Measurements from ENCODE around the gene FGGY. TPM values are rescaled to one million over a fixed set of nuclear protein-coding genes. Genes with fewer than 3 reads are reported as not detected.

FGGY gene
- total RNA-seq, 1 experiment from 2014 or later = 14.6 TPM

DNA sequence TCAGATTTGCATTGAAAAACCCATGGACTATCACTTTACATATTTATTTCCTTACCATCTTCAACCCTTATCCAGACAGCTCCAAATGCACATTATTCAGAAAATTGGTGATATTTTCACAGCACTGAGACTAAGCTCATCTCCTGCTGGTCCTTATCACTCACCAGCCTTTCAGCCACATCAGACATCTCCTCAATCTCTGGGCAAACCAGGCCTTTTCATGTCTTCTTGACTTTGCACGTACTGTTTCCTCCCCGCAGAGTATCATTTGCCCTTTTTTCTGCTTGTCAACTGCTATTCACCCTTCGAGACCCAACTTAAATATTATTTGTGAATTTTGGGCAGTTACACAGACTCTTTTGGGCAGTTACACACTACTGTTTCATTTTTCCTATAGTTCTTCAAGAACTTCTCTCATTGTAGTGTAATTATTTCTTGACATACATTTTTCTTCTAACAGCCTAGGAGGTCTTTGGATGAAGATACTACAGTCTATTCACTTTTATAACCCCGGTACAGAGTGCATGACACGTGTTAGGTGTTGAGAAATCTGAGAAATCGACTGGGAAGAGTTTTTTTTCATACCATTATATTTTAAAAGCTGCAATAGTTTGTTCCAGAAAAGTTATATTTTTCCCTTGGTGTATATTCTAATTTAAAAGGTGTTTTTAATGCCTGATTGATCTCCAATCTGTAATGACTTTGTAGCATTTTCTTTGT is 98.0 kb downstream of the FGGY start:
- H3K9me3 ChIP-seq (ENCODE audit: control insufficient read depth, low read depth, low read length) = no peaks in the 10 kb centered on the region
- no peak overlapping the region for H2BK15ac ChIP-seq (ENCODE audit: low read depth, low read length)
- no peak overlapping the region for H4K91ac ChIP-seq (ENCODE audit: insufficient read length, low read depth, low read length)
- Mint-ChIP-seq H3K27me3 (ENCODE audit: low read depth) (peaks cover 2% of the 10 kb centered on the region; the same call in 1 of the 2 replicates), H3K27ac (no peak overlapping the region; a peak in 1 of 7 replicates), H3K36me3 (ENCODE audit: insufficient read depth in 1 of 3, low read depth in 3 of 3) (no peaks in the 10 kb centered on the region), H3K4me3 (no peak overlapping the region), H3K4me1 (peaks cover 30 to 40% of the 10 kb centered on the region in 2 experiments), H3K9me3 (no peaks in the 10 kb centered on the region)
- no peak overlapping the region for H4K8ac ChIP-seq (replicated peaks; ENCODE audit: insufficient read length, low read depth, low read length)
- no peak overlapping the region for H2AFZ ChIP-seq (ENCODE audit: low read length)
- H3K27me3 ChIP-seq (ENCODE audit: insufficient read depth, low read length) = no peaks in the 10 kb centered on the region
- H3K4me2 ChIP-seq (ENCODE audit: insufficient read depth, insufficient read length, low read length) = no peak overlapping the region
- no peak overlapping the region for H2BK120ac ChIP-seq (ENCODE audit: low read depth, low read length, poor library complexity, severe bottlenecking)
- TF ChIP-seq, protein P1, sequence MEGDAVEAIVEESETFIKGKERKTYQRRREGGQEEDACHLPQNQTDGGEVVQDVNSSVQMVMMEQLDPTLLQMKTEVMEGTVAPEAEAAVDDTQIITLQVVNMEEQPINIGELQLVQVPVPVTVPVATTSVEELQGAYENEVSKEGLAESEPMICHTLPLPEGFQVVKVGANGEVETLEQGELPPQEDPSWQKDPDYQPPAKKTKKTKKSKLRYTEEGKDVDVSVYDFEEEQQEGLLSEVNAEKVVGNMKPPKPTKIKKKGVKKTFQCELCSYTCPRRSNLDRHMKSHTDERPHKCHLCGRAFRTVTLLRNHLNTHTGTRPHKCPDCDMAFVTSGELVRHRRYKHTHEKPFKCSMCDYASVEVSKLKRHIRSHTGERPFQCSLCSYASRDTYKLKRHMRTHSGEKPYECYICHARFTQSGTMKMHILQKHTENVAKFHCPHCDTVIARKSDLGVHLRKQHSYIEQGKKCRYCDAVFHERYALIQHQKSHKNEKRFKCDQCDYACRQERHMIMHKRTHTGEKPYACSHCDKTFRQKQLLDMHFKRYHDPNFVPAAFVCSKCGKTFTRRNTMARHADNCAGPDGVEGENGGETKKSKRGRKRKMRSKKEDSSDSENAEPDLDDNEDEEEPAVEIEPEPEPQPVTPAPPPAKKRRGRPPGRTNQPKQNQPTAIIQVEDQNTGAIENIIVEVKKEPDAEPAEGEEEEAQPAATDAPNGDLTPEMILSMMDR (conservative IDR thresholded peaks at IDR 0.05) = no peak
- H3K9ac ChIP-seq (ENCODE audit: extremely low read depth, insufficient read length, low read length) = no peak overlapping the region
- no peak overlapping the region for H2AK5ac ChIP-seq (ENCODE audit: insufficient read length, low read length)
- no peak overlapping the region for H3K27ac ChIP-seq (ENCODE audit: insufficient read length, low read depth, low read length)
- H3T11ph ChIP-seq (ENCODE audit: low read length) = no peak overlapping the region
- no peak overlapping the region for H3K4ac ChIP-seq (ENCODE audit: low read depth, low read length)
- no peak overlapping the region for H3K23ac ChIP-seq (ENCODE audit: insufficient read length, low read depth, low read length)
- no peak overlapping the region for H2BK20ac ChIP-seq (ENCODE audit: low read depth, low read length, poor library complexity, severe bottlenecking)
- H2BK12ac ChIP-seq (ENCODE audit: insufficient read length, low read depth, low read length) = no peak overlapping the region
- WGBS (ENCODE audit: extremely low coverage, insufficient read length, low lambda C conversion rate) = no CpG with 5 or more reads among the region's 6 CpGs
- no peaks in the 10 kb centered on the region for H3K23me2 ChIP-seq (ENCODE audit: insufficient read length, low read depth, low read length, poor library complexity, severe bottlenecking)
- no peak overlapping the region for H3K56ac ChIP-seq (ENCODE audit: insufficient read length, low read depth, low read length)
- no peak for DNase-seq
- no peak overlapping the region for H3K18ac ChIP-seq (ENCODE audit: insufficient read length, low read depth, low read length)
- no peak overlapping the region for H4K5ac ChIP-seq (ENCODE audit: insufficient read length, low read depth, low read length)
- no peak overlapping the region for H2BK5ac ChIP-seq (ENCODE audit: insufficient read length, low read length)
- 0 out of 2 replicates have a peak, but pooled peaks cover 5% of the 10 kb centered on the region for H3K4me1 ChIP-seq (ENCODE audit: insufficient read depth, low read length)
- no peaks in the 10 kb centered on the region for H4K20me1 ChIP-seq (ENCODE audit: control insufficient read depth, insufficient read depth, insufficient read length)
- no peak overlapping the region for H3K14ac ChIP-seq (ENCODE audit: insufficient read depth, low read length)
- H3K79me1 ChIP-seq (ENCODE audit: insufficient read depth, low read depth, low read length, poor library complexity, severe bottlenecking) = no peaks in the 10 kb centered on the region
- no peaks in the 10 kb centered on the region for H3K79me2 ChIP-seq (ENCODE audit: insufficient read depth, low read length)
